Cardiac muscle cell (in vitro differentiated cells and primary cell): ENCODE data around the gene ATRAID. TPM values are rescaled to one million over a fixed set of nuclear protein-coding genes. Genes with fewer than 3 reads are reported as not detected.
A peak's percentile ranks its signal among the peaks of the same experiment; 100 is the strongest.
"Not testable (repeated sequence)": the region's sequence is repeated elsewhere in the genome, so short reads cannot be mapped to it uniquely, and the experiment has no call there.

Experiments used
- DNase-seq, 2 donors: peaks; one replicate each; pipeline versions ENCODE4 v3.0.0 to v3.0.0-alpha.2; 2010 to 2017; ENCODE audit warnings: low read depth in 1 of 2, low spot score in 1 of 2
- H3K27ac ChIP-seq: fragments of 200-600 bp; sonication (generic); 2 replicates; pipeline ENCODE4 v1.5.1; 2016
- H3K27me3 ChIP-seq: fragments of 200-600 bp; sonication (generic); 2 replicates; pipeline ENCODE4 v1.6.0; 2016; ENCODE audit warnings: control low read depth
- H3K36me3 ChIP-seq: fragments of 200-600 bp; sonication (generic); 2 replicates; pipeline ENCODE4 v1.5.1; 2016; ENCODE audit warnings: control low read depth
- H3K4me1 ChIP-seq: fragments of 200-600 bp; sonication (generic); 2 replicates; pipeline ENCODE4 v1.8.1; 2017; ENCODE audit warnings: low read depth, mild to moderate bottlenecking, mixed run types
- H3K4me3 ChIP-seq: fragments of 200-600 bp; sonication (generic); 2 replicates; pipeline ENCODE4 v1.5.1; 2016; ENCODE audit warnings: mild to moderate bottlenecking
- H3K9me3 ChIP-seq: fragments of 200-600 bp; sonication (generic); 2 replicates; pipeline ENCODE4 v1.5.1; 2017; ENCODE audit warnings: low read depth, mild to moderate bottlenecking, control low read depth
- polyA plus RNA-seq: library from polyadenylated mRNA; unstranded; fragments of >200 nt; fragmentation: Nextera tagmentation; extraction: Ambion mirVana; gene quantifications from 2 replicates; pipeline ENCODE4 v1.2.1, GENCODE V29; 2016
- total RNA-seq: library from RNA; depleted of rRNA; stranded (reverse); fragments of >200 nt; gene quantifications from 2 replicates; pipeline ENCODE4 v1.2.3, GENCODE V29; 2016
- TF ChIP-seq, protein P1 (sequence below): IDR thresholded peaks from 2 replicates; pipeline ENCODE4 v1.5.1; 2012; ENCODE audit warnings: low read depth, mild to moderate bottlenecking, low read length

Gene ATRAID
- total and polyA plus RNA-seq, 2 experiments from 2014 or later: 177 to 290 TPM

DNA sequence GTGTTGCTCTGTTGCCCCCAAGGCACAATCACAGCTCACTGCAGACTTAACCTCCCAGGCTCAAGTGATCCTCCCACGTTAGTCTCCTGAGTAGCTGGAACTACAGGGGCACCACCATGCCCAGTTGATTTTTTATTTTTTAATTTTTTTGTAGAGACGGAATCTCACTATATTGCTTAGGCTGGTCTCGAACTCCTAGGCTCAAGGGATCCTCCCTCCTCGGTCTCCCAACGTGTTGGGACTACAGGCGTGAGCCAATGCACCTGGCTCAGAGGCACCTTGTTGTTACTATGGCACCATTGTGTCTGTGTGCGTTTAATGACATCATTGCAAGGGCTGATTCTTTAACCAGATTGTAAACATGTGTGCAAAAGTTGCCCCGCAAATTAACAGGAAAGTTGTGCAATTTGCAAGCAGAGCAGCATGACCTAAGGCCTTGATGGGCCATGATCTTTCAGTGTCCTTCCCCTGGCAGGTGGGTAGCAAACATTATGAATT is 40.4 kb upstream of the ATRAID start:
- DNase-seq: no peak
- Histone ChIP-seq H3K27me3 (peaks cover 26% of the 10 kb centered on the region), H3K4me3 (no peak overlapping the region), H3K36me3 (no peaks in the 10 kb centered on the region), H3K9me3 (no peaks in the 10 kb centered on the region), H3K4me1 (peaks cover 4% of the 10 kb centered on the region), H3K27ac (no peak overlapping the region)
- TF ChIP-seq, protein P1, sequence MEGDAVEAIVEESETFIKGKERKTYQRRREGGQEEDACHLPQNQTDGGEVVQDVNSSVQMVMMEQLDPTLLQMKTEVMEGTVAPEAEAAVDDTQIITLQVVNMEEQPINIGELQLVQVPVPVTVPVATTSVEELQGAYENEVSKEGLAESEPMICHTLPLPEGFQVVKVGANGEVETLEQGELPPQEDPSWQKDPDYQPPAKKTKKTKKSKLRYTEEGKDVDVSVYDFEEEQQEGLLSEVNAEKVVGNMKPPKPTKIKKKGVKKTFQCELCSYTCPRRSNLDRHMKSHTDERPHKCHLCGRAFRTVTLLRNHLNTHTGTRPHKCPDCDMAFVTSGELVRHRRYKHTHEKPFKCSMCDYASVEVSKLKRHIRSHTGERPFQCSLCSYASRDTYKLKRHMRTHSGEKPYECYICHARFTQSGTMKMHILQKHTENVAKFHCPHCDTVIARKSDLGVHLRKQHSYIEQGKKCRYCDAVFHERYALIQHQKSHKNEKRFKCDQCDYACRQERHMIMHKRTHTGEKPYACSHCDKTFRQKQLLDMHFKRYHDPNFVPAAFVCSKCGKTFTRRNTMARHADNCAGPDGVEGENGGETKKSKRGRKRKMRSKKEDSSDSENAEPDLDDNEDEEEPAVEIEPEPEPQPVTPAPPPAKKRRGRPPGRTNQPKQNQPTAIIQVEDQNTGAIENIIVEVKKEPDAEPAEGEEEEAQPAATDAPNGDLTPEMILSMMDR: no peak

DNA sequence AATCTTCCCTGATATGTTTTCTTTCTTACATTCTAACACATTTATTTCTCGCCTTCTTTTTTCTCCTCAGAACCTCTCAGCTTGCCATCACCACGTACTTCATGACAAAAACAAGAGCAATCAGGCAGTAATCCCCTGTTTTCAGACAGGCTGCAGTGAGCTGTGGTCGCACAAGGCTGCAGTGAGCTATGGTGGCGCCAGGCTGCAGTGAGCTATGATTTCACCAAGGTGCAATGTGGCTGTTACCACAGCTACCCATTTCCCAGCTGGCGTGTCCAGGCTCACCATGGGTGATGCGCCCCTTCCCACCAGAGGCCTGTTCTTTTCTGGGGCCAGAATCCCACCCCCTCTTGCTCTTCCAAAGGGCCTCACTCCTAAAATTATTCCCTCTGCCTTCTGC is 37.2 kb upstream of the ATRAID start:
- no peaks in the 10 kb centered on the region for H3K4me1 ChIP-seq
- DNase-seq: no peak
- H3K9me3 ChIP-seq: no peaks in the 10 kb centered on the region
- H3K4me3 ChIP-seq: no peak overlapping the region
- H3K36me3 ChIP-seq: no peaks in the 10 kb centered on the region
- TF ChIP-seq, protein P1: no peak
- peaks cover 26% of the 10 kb centered on the region for H3K27me3 ChIP-seq
- H3K27ac ChIP-seq: no peak overlapping the region

DNA sequence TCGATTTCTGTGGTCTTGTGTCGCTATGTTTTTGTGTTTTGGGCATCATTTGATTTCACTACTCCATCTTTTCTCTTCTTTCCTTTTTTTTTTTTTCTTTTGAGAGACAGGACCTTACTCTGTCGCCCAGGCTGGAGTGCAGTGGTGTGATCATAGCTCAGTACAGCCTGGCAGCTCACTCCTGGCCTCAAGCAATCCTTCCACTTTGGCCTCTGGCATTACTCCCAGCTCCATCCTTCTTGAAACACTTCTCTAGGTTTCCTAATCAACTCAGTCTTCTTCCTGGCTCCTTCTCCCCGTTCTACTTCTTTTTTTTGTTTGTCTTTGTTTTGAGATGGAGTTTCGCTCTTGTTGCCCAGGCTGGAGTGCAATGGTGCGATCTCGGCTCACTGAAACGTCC is 36.5 kb upstream of the ATRAID start:
- Histone ChIP-seq H3K4me3 (no peak overlapping the region), H3K9me3 (no peaks in the 10 kb centered on the region), H3K27me3 (peaks cover 22% of the 10 kb centered on the region), H3K36me3 (no peaks in the 10 kb centered on the region), H3K27ac (no peak overlapping the region), H3K4me1 (no peaks in the 10 kb centered on the region)
- TF ChIP-seq, protein P1: no peak
- DNase-seq: peak in 1 of 2 donors; percentile 71

DNA sequence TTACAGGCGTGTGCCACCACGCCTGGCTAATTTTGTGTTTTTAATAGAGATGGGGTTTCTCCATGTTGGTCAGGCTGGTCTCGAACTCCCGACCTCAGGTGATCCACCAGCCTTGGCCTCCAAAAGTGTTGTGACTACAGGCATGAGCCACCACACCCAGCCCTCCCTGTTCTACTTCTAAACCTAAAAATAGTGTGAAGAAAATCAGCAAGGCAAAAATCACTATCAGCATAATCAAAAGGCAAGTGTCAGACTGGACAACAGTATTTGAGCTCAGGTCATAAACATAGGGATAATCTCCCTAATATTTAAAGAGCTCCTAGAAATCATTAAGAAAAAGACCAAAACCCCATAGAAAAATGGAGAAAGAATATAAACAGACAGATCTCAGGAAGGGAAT is 36.1 kb upstream of the ATRAID start:
- H3K36me3 ChIP-seq, H3K4me1 ChIP-seq, H3K9me3 ChIP-seq, H3K27ac ChIP-seq, DNase-seq, H3K4me3 ChIP-seq: not testable (repeated sequence)
- H3K27me3 ChIP-seq: peaks cover 17% of the 10 kb centered on the region

DNA sequence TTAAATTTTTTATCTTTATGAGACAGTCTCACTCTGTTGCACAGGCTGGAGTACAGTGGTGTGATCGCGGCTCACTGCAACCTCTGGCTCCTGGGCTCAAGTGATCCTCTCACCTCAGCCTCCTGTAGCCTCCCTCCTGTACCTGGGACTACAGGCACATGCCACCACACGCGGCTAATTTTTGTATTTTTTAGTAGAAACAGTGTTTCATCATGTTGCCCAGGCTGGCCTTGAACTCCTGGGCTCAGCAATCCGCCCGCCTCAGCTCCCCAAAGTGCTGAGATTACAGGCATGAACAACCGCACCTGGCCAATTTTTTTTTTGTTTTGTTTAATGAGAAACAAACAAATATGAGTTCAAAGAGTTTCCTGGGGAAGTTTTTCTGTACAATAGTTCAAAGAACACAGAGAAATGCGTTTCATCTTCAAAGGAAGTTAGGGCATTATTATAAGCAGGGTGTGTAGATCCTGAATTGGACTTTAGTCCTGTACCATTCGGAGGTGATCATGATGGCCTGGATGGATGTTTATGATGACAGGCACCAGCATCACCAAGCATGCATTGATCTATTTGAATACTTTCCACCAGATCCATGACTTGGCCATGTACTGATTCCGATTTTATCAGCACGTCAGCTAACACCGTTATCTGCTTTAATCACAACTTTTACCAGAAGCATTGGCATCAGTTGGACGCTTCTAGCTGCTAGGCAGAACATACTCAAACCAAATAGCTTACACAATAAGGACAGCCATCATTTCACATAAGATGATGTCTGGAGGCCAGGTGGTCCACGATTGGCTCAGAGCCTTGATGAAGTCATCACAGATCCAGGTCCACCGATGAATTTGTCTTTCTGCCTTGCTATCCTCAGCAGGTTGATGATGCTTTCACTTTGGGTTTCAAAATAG is 34.1 kb upstream of the ATRAID start:
- Histone ChIP-seq H3K27me3 (peaks cover 9% of the 10 kb centered on the region), H3K9me3 (no peaks in the 10 kb centered on the region), H3K36me3 (no peaks in the 10 kb centered on the region), H3K27ac (no peak overlapping the region), H3K4me3 (no peak overlapping the region), H3K4me1 (no peaks in the 10 kb centered on the region)
- no peak for DNase-seq
- TF ChIP-seq, protein P1: no peak

DNA sequence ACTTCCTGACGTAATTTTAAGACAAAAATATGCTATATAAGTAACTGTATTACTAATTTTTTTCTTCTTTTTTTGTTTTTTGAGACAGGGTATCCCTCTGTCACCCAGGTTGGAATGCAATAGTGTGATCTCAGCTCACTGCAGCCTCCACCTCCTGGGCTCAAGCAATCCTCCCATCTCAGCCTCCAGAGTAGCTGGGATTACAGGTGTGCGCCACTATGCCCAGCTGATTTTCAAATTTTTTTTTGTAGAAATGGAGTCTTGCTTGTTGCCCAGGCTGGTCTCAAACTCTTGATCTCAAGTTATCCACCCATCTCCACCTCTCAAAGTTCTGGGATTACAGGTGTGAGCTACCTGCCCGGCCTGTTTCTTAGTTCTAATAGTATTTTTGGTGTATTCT is 33.4 kb upstream of the ATRAID start:
- Histone ChIP-seq H3K27ac (no peak overlapping the region), H3K36me3 (no peaks in the 10 kb centered on the region), H3K4me1 (no peaks in the 10 kb centered on the region), H3K4me3 (no peak overlapping the region), H3K27me3 (peaks cover 3% of the 10 kb centered on the region), H3K9me3 (no peaks in the 10 kb centered on the region)
- TF ChIP-seq, protein P1: no peak
- no peak for DNase-seq
